GM23338 (cell line): ENCODE results near the gene BLTP3B. TPM values are rescaled to one million over a fixed set of nuclear protein-coding genes. Genes with fewer than 3 reads are reported as not detected.

Experiments
- ATAC-seq: fragments of 200-7000 bp; cut with Tn5 transposase; 3 replicates; pipeline ENCODE4 v1.9.1; 2020
- DNase-seq: peaks from one replicate; pipeline ENCODE4 v3.0.0-alpha.2; 2015; ENCODE audit warnings: low spot score
- H2AFZ ChIP-seq: fragments of 200-600 bp; sonication (generic); 2 replicates; pipeline ENCODE4 v1.8.0; 2016; ENCODE audit warnings: antibody characterized with exemption, mild to moderate bottlenecking, moderate library complexity
- H3F3A ChIP-seq: fragments of 200-600 bp; sonication (generic); replicated peaks from 2 replicates; pipeline ENCODE4 v1.8.0; 2017; ENCODE audit warnings: antibody characterized with exemption, mixed run types, low read depth
- H3K27ac ChIP-seq: fragments of 200-600 bp; sonication (generic); 2 replicates; pipeline ENCODE4 v1.6.1; 2016; ENCODE audit warnings: low read depth
- H3K27me3 ChIP-seq: fragments of 200-600 bp; sonication (generic); 2 replicates; pipeline ENCODE4 v1.8.0; 2016; ENCODE audit warnings: mild to moderate bottlenecking, mixed run types, moderate library complexity; ENCODE audit not compliant: insufficient read depth
- H3K36me3 ChIP-seq: fragments of 200-600 bp; sonication (generic); 2 replicates; pipeline ENCODE4 v1.8.0; 2016; ENCODE audit warnings: mild to moderate bottlenecking; ENCODE audit not compliant: insufficient read depth
- H3K4me1 ChIP-seq: fragments of 200-600 bp; sonication (generic); 2 replicates; pipeline ENCODE4 v1.8.0; 2016; ENCODE audit warnings: mild to moderate bottlenecking, moderate library complexity; ENCODE audit not compliant: insufficient read depth
- H3K4me2 ChIP-seq: fragments of 200-600 bp; sonication (generic); 2 replicates; pipeline ENCODE4 v1.7.1; 2017; ENCODE audit warnings: mixed run types
- H3K4me3 ChIP-seq: fragments of 200-600 bp; sonication (generic); 2 replicates; pipeline ENCODE4 v1.6.1; 2016; ENCODE audit warnings: mixed run types
- H3K79me2 ChIP-seq: fragments of 200-600 bp; sonication (generic); replicated peaks from 2 replicates; pipeline ENCODE4 v1.8.0; 2017; ENCODE audit warnings: mild to moderate bottlenecking; ENCODE audit not compliant: insufficient read depth
- H3K9me2 ChIP-seq: fragments of 200-600 bp; sonication (generic); 2 replicates; pipeline ENCODE4 v1.8.0; 2017; ENCODE audit not compliant: insufficient read depth
- H4K20me1 ChIP-seq: fragments of 200-600 bp; sonication (generic); replicated peaks from 2 replicates; pipeline ENCODE4 v1.8.0; 2017; ENCODE audit warnings: mild to moderate bottlenecking; ENCODE audit not compliant: insufficient read depth
- H3K27ac Mint-ChIP-seq: 2 replicates; pipeline ENCODE4 v1.8.0; 2020; ENCODE audit warnings: inconsistent platforms, mild to moderate bottlenecking, moderate library complexity, mixed read lengths
- H3K27me3 Mint-ChIP-seq: 3 replicates; pipeline ENCODE4 v1.8.0; 2022; ENCODE audit warnings: low read depth, mild to moderate bottlenecking, moderate library complexity, mixed read lengths, inconsistent platforms; ENCODE audit not compliant: insufficient read depth, poor library complexity
- H3K36me3 Mint-ChIP-seq: 3 replicates; pipeline ENCODE4 v1.8.0; 2021; ENCODE audit warnings: low read depth, mild to moderate bottlenecking, inconsistent platforms, moderate library complexity, mixed read lengths
- H3K4me1 Mint-ChIP-seq: 3 replicates; pipeline ENCODE4 v1.8.0; 2020; ENCODE audit warnings: mild to moderate bottlenecking, inconsistent platforms, mixed read lengths
- H3K4me3 Mint-ChIP-seq: 3 replicates; pipeline ENCODE4 v1.8.0; 2021; ENCODE audit warnings: moderate library complexity, mild to moderate bottlenecking, inconsistent platforms, mixed read lengths
- H3K9me3 Mint-ChIP-seq: 3 replicates; pipeline ENCODE4 v1.8.0; 2020; ENCODE audit warnings: moderate library complexity, mild to moderate bottlenecking, inconsistent platforms, mixed read lengths
- EZH2 ChIP-seq: fragments of 200-600 bp; sonication (generic); IDR thresholded peaks from one replicate; pipeline ENCODE4 v1.8.0; 2017; ENCODE audit warnings: antibody characterized with exemption, mild to moderate bottlenecking, low read depth; ENCODE audit not compliant: unreplicated experiment
- EZH2phosphoT487 ChIP-seq: fragments of 200-600 bp; sonication (generic); IDR thresholded peaks from one replicate; pipeline ENCODE4 v1.8.1; 2018; ENCODE audit warnings: antibody characterized with exemption; ENCODE audit not compliant: unreplicated experiment
- JUNB ChIP-seq: IDR thresholded peaks from one replicate; pipeline ENCODE4 v1.6.1; 2016; ENCODE audit warnings: antibody characterized with exemption; ENCODE audit not compliant: unreplicated experiment
- POLR2AphosphoS5 ChIP-seq: IDR thresholded peaks from 2 replicates; pipeline ENCODE4 v1.6.1; 2016; ENCODE audit warnings: antibody characterized with exemption, low read depth
- ZNF114 ChIP-seq: fragments of 250-450 bp; sonication (Bioruptor Pico); IDR thresholded peaks from 2 replicates; pipeline ENCODE4 v1.5.0; 2020; ENCODE audit warnings: mild to moderate bottlenecking, moderate library complexity
- polyA plus RNA-seq: library from polyadenylated mRNA; unstranded; fragments of >200 nt; fragmentation: Nextera tagmentation; extraction: Ambion mirVana; gene quantifications from 2 replicates; pipeline ENCODE4 v1.2.1, GENCODE V29; 2016
- total RNA-seq: library from RNA; depleted of rRNA; stranded (reverse); fragments of >200 nt; shearing (Covaris generic); gene quantifications from 2 replicates; pipeline ENCODE4 v1.2.3, GENCODE V29; 2014
- TF ChIP-seq, protein P1 (sequence below), 2 experiments: fragments of 200-600 bp in 1 of 2; sonication (generic) in 1 of 2; conservative IDR thresholded peaks; 2 replicates each; pipeline versions ENCODE4 v1.5.1 to v1.6.1; 2016 to 2017; ENCODE audit warnings: antibody characterized with exemption in 2 of 2, low read depth in 2 of 2, mild to moderate bottlenecking in 2 of 2, moderate library complexity in 1 of 2
- TF ChIP-seq, protein P2 (sequence below): IDR thresholded peaks from one replicate; pipeline ENCODE4 v1.6.1; 2018; ENCODE audit warnings: antibody characterized with exemption; ENCODE audit not compliant: unreplicated experiment
- TF ChIP-seq, protein P3 (sequence below): IDR thresholded peaks from 2 replicates; pipeline ENCODE4 v1.6.1; 2016; ENCODE audit warnings: antibody characterized with exemption
- TF ChIP-seq, protein P4 (sequence below): fragments of 250-450 bp; sonication (Bioruptor Pico); IDR thresholded peaks from 2 replicates; pipeline ENCODE4 v1.5.0; 2020; ENCODE audit warnings: mild to moderate bottlenecking, moderate library complexity

BLTP3B gene
- total and polyA plus RNA-seq, 2 experiments from 2014 or later, result 11.2 to 35.8 TPM

DNA sequence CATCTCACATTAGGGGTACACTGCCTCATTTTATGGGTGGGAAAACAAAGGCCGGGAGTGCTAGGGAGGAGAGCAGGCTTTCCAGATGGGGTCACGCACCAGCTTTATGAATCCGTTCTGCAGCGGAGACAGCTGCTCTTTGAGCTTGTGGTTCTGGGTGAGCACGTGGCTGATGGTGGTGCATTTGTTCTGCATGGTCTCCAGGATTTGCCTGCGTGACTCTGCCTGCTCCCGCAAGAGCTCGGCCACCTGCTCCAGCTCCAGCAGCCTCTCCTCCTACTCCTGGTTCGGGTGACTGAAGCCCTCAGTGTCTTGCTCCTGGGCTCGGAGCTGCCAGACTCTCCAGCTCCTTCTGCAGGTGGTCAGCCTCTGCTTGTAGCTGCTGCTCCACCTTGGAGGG lies 23.6 kb upstream of the BLTP3B start:
- no peak overlapping the region for H3K4me3 ChIP-seq
- no peak overlapping the region for H3K27ac Mint-ChIP-seq
- DNase-seq (no peak), ATAC-seq (no peak)
- no peak overlapping the region for H3K27ac ChIP-seq
- no peaks in the 10 kb centered on the region for H3F3A ChIP-seq
- no peak overlapping the region for H2AFZ ChIP-seq
- H3K4me1 ChIP-seq, result peaks cover 20% of the 10 kb centered on the region
- no peaks in the 10 kb centered on the region for H4K20me1 ChIP-seq
- no peak overlapping the region for H3K4me2 ChIP-seq
- 0 out of 2 replicates have a peak, but pooled peaks cover 4% of the 10 kb centered on the region for H3K36me3 ChIP-seq
- no peak overlapping the region for H3K4me3 Mint-ChIP-seq
- H3K79me2 ChIP-seq, result no peaks in the 10 kb centered on the region
- peaks cover 35% of the 10 kb centered on the region for H3K4me1 Mint-ChIP-seq
- peaks cover 10% of the 10 kb centered on the region for H3K9me3 Mint-ChIP-seq
- H3K36me3 Mint-ChIP-seq, result peaks cover 32% of the 10 kb centered on the region
- TF ChIP-seq EZH2, result no peak
- TF ChIP-seq, protein P1, sequence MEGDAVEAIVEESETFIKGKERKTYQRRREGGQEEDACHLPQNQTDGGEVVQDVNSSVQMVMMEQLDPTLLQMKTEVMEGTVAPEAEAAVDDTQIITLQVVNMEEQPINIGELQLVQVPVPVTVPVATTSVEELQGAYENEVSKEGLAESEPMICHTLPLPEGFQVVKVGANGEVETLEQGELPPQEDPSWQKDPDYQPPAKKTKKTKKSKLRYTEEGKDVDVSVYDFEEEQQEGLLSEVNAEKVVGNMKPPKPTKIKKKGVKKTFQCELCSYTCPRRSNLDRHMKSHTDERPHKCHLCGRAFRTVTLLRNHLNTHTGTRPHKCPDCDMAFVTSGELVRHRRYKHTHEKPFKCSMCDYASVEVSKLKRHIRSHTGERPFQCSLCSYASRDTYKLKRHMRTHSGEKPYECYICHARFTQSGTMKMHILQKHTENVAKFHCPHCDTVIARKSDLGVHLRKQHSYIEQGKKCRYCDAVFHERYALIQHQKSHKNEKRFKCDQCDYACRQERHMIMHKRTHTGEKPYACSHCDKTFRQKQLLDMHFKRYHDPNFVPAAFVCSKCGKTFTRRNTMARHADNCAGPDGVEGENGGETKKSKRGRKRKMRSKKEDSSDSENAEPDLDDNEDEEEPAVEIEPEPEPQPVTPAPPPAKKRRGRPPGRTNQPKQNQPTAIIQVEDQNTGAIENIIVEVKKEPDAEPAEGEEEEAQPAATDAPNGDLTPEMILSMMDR (conservative IDR thresholded peaks at IDR 0.05; ENCODE audit: low read depth in 2 of 2), result no peak
- TF ChIP-seq, protein P2, sequence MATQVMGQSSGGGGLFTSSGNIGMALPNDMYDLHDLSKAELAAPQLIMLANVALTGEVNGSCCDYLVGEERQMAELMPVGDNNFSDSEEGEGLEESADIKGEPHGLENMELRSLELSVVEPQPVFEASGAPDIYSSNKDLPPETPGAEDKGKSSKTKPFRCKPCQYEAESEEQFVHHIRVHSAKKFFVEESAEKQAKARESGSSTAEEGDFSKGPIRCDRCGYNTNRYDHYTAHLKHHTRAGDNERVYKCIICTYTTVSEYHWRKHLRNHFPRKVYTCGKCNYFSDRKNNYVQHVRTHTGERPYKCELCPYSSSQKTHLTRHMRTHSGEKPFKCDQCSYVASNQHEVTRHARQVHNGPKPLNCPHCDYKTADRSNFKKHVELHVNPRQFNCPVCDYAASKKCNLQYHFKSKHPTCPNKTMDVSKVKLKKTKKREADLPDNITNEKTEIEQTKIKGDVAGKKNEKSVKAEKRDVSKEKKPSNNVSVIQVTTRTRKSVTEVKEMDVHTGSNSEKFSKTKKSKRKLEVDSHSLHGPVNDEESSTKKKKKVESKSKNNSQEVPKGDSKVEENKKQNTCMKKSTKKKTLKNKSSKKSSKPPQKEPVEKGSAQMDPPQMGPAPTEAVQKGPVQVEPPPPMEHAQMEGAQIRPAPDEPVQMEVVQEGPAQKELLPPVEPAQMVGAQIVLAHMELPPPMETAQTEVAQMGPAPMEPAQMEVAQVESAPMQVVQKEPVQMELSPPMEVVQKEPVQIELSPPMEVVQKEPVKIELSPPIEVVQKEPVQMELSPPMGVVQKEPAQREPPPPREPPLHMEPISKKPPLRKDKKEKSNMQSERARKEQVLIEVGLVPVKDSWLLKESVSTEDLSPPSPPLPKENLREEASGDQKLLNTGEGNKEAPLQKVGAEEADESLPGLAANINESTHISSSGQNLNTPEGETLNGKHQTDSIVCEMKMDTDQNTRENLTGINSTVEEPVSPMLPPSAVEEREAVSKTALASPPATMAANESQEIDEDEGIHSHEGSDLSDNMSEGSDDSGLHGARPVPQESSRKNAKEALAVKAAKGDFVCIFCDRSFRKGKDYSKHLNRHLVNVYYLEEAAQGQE, result no peak
- no peak for TF ChIP-seq EZH2phosphoT487
- no peak for TF ChIP-seq ZNF114 (CRISPR knock-in tag)
- TF ChIP-seq, protein P3, sequence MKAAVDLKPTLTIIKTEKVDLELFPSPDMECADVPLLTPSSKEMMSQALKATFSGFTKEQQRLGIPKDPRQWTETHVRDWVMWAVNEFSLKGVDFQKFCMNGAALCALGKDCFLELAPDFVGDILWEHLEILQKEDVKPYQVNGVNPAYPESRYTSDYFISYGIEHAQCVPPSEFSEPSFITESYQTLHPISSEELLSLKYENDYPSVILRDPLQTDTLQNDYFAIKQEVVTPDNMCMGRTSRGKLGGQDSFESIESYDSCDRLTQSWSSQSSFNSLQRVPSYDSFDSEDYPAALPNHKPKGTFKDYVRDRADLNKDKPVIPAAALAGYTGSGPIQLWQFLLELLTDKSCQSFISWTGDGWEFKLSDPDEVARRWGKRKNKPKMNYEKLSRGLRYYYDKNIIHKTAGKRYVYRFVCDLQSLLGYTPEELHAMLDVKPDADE, result no peak
- no peaks in the 10 kb centered on the region for H3K9me2 ChIP-seq
- no peaks in the 10 kb centered on the region for H3K27me3 ChIP-seq
- peaks cover 12% of the 10 kb centered on the region for H3K27me3 Mint-ChIP-seq

DNA sequence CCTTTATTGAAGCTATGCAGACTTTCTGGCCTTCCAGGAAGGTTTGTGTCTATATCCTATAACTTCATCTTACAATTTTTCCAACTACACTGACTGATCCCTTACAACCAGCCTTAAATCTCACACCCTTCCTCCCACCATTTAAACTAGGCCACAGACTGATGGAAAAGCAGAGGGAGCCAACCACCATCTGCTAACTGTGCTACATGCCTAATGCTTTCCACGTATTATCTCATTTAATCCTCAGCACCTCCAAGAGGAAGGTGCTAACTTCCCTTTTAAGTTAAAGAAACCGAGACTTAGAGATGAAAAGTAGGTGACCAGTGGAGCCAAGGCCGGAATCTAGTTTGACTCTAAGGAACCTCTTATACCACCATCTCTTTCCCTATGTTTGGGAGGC lies 22.7 kb upstream of the BLTP3B start:
- Mint-ChIP-seq H3K9me3 (peaks cover 10% of the 10 kb centered on the region), H3K4me3 (no peak overlapping the region; the same call in 2 of the 3 replicates), H3K27me3 (peaks cover 12% of the 10 kb centered on the region), H3K36me3 (peaks cover 33% of the 10 kb centered on the region), H3K27ac (no peak overlapping the region), H3K4me1 (peaks cover 41% of the 10 kb centered on the region)
- ATAC-seq (no peak), DNase-seq (no peak)
- Histone ChIP-seq H4K20me1 (no peaks in the 10 kb centered on the region), H3F3A (no peaks in the 10 kb centered on the region), H3K27ac (no peak overlapping the region), H3K4me1 (peaks cover 20% of the 10 kb centered on the region), H3K36me3 (0 out of 2 replicates have a peak, but pooled peaks cover 4% of the 10 kb centered on the region), H2AFZ (no peak overlapping the region), H3K79me2 (no peaks in the 10 kb centered on the region), H3K27me3 (no peaks in the 10 kb centered on the region), H3K9me2 (no peaks in the 10 kb centered on the region), H3K4me3 (no peak overlapping the region), H3K4me2 (no peak overlapping the region)
- TF ChIP-seq, protein P4, sequence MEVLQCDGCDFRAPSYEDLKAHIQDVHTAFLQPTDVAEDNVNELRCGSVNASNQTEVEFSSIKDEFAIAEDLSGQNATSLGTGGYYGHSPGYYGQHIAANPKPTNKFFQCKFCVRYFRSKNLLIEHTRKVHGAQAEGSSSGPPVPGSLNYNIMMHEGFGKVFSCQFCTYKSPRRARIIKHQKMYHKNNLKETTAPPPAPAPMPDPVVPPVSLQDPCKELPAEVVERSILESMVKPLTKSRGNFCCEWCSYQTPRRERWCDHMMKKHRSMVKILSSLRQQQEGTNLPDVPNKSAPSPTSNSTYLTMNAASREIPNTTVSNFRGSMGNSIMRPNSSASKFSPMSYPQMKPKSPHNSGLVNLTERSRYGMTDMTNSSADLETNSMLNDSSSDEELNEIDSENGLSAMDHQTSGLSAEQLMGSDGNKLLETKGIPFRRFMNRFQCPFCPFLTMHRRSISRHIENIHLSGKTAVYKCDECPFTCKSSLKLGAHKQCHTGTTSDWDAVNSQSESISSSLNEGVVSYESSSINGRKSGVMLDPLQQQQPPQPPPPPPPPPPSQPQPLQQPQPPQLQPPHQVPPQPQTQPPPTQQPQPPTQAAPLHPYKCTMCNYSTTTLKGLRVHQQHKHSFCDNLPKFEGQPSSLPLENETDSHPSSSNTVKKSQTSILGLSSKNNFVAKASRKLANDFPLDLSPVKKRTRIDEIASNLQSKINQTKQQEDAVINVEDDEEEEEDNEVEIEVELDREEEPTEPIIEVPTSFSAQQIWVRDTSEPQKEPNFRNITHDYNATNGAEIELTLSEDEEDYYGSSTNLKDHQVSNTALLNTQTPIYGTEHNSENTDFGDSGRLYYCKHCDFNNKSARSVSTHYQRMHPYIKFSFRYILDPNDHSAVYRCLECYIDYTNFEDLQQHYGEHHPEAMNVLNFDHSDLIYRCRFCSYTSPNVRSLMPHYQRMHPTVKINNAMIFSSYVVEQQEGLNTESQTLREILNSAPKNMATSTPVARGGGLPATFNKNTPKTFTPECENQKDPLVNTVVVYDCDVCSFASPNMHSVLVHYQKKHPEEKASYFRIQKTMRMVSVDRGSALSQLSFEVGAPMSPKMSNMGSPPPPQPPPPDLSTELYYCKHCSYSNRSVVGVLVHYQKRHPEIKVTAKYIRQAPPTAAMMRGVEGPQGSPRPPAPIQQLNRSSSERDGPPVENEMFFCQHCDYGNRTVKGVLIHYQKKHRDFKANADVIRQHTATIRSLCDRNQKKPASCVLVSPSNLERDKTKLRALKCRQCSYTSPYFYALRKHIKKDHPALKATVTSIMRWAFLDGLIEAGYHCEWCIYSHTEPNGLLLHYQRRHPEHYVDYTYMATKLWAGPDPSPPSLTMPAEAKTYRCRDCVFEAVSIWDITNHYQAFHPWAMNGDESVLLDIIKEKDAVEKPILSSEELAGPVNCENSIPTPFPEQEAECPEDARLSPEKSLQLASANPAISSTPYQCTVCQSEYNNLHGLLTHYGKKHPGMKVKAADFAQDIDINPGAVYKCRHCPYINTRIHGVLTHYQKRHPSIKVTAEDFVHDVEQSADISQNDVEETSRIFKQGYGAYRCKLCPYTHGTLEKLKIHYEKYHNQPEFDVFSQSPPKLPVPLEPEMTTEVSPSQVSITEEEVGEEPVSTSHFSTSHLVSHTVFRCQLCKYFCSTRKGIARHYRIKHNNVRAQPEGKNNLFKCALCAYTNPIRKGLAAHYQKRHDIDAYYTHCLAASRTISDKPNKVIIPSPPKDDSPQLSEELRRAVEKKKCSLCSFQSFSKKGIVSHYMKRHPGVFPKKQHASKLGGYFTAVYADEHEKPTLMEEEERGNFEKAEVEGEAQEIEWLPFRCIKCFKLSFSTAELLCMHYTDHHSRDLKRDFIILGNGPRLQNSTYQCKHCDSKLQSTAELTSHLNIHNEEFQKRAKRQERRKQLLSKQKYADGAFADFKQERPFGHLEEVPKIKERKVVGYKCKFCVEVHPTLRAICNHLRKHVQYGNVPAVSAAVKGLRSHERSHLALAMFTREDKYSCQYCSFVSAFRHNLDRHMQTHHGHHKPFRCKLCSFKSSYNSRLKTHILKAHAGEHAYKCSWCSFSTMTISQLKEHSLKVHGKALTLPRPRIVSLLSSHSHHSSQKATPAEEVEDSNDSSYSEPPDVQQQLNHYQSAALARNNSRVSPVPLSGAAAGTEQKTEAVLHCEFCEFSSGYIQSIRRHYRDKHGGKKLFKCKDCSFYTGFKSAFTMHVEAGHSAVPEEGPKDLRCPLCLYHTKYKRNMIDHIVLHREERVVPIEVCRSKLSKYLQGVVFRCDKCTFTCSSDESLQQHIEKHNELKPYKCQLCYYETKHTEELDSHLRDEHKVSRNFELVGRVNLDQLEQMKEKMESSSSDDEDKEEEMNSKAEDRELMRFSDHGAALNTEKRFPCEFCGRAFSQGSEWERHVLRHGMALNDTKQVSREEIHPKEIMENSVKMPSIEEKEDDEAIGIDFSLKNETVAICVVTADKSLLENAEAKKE, result no peak
- TF ChIP-seq JUNB, result no peak
- no peak for TF ChIP-seq POLR2AphosphoS5
